Prostate gland (tissue), 2 donors: ENCODE measurements around the gene HNRNPAB. TPM values are rescaled to one million over a fixed set of nuclear protein-coding genes. Genes with fewer than 3 reads are reported as not detected.
A peak's percentile ranks its signal among the peaks of the same experiment; 100 is the strongest.

Source experiments
- DNase-seq: peaks from one replicate; pipeline ENCODE4 v3.0.0-alpha.2; 2019; ENCODE audit warnings: low spot score
- H3K27ac ChIP-seq, 2 donors: fragments of 200-600 bp; sonication (generic); 2 replicates each; pipeline ENCODE4 v1.5.1; 2017 to 2019
- H3K27me3 ChIP-seq: fragments of 200-600 bp; sonication (generic); replicated peaks from 2 replicates; pipeline ENCODE4 v1.5.1; 2019; ENCODE audit not compliant: insufficient read depth
- H3K36me3 ChIP-seq, 2 donors: fragments of 200-600 bp; sonication (generic); 1 replicate in 1 of 2; 2 replicates in 1 of 2; pipeline versions ENCODE4 v1.5.1 to v1.8.1; 2017 to 2019
- H3K4me1 ChIP-seq: fragments of 200-600 bp; sonication (generic); replicated peaks from 2 replicates; pipeline ENCODE4 v1.5.1; 2019
- H3K4me3 ChIP-seq, 2 donors: fragments of 200-600 bp; sonication (generic); 2 replicates each; pipeline ENCODE4 v1.5.1; 2017 to 2019
- H3K9me3 ChIP-seq: fragments of 200-600 bp; sonication (generic); 2 replicates; pipeline ENCODE4 v1.5.1; 2017
- CTCF ChIP-seq, 4 experiments: fragments of 200-600 bp in 2 of 4; fragments of 450-650 bp in 2 of 4; sonication (generic) in 2 of 4; IDR thresholded peaks; 1 replicate in 3 of 4; 2 replicates in 1 of 4; pipeline ENCODE4 v1.5.1; 2016 to 2019; ENCODE audit warnings: antibody characterized with exemption in 4 of 4, mild to moderate bottlenecking in 2 of 4, moderate library complexity in 2 of 4
- POLR2A ChIP-seq: fragments of 450-650 bp; IDR thresholded peaks from one replicate; pipeline ENCODE4 v1.6.1; 2016; ENCODE audit warnings: antibody characterized with exemption, mild to moderate bottlenecking
- POLR2AphosphoS5 ChIP-seq: sonication (generic); formaldehyde crosslinking; IDR thresholded peaks from one replicate; pipeline ENCODE4 v1.6.1; 2017; ENCODE audit warnings: antibody characterized with exemption
- WGBS: methylation state at CpG from one replicate; pipeline ENCODE4 v1.1.5; 2018; 5-methylcytosine and 5-hydroxymethylcytosine counted together
- intact Hi-C: fragments of 100-400 bp; cut with DNase I; formaldehyde crosslinking; loops from one replicate; pipeline ENCODE4 v1.14.2; 2022
- total RNA-seq, 2 donors: library from RNA; depleted of rRNA; stranded (reverse); fragments of >200 nt; gene quantifications; one replicate each; pipeline ENCODE4 v1.1.0, GENCODE V29; 2016

The HNRNPAB gene
- total RNA-seq, 2 donors from 2014 or later = 73.1 to 104 TPM

GRCh38 chr5:178203670-178204181, 607 bp upstream of the HNRNPAB start:
- no peaks in the 10 kb centered on the region for H3K36me3 ChIP-seq
- DNase-seq = no peak
- no peaks in the 10 kb centered on the region for H3K27me3 ChIP-seq
- peaks cover 13% of the 10 kb centered on the region for H3K4me1 ChIP-seq
- peak overlapping the region in 1 of 2 donors; percentile 88 for H3K27ac ChIP-seq
- 24% methylated on average over 30 of the region's 30 CpGs for WGBS
- no peak for TF ChIP-seq POLR2A
- TF ChIP-seq POLR2AphosphoS5 = no peak
- TF ChIP-seq CTCF (IDR thresholded peaks at IDR 0.05) = no peak
- H3K9me3 ChIP-seq = no peaks in the 10 kb centered on the region
- intact Hi-C loops = no loop called here
- H3K4me3 ChIP-seq = peak overlapping the region; percentile 90 to 95

- Histone ChIP-seq H3K4me1 (peaks cover 13% of the 10 kb centered on the region), H3K27ac (peak overlapping the region; percentile 75 to 88), H3K4me3 (peak overlapping the region; percentile 90 to 95), H3K36me3 (peaks cover 8 to 13% of the 10 kb centered on the region in 2 donors), H3K9me3 (no peaks in the 10 kb centered on the region), H3K27me3 (no peaks in the 10 kb centered on the region)
- TF ChIP-seq CTCF (IDR thresholded peaks at IDR 0.05) = peak in 1 of 4 experiments; percentile 6
- TF ChIP-seq POLR2AphosphoS5 = peak; percentile 60
- TF ChIP-seq POLR2A = no peak
- intact Hi-C loops = no loop called here
- under 1% methylated on average over 82 of the region's 90 CpGs for WGBS
- DNase-seq = peak; percentile 75
Measured at GRCh38 chr5:178204935-178205748, 809 bp downstream of the HNRNPAB start.

GRCh38 chr5:178205749-178206047, 1.4 kb downstream of the HNRNPAB start:
- no peak for DNase-seq
- H3K9me3 ChIP-seq = no peaks in the 10 kb centered on the region
- H3K27me3 ChIP-seq = no peaks in the 10 kb centered on the region
- H3K27ac ChIP-seq = peak overlapping the region; percentile 75 to 88
- no peak for TF ChIP-seq CTCF (IDR thresholded peaks at IDR 0.05)
- TF ChIP-seq POLR2AphosphoS5 = no peak
- TF ChIP-seq POLR2A = no peak
- 3% methylated on average over 5 of the region's 5 CpGs for WGBS
- peak overlapping the region; percentile 90 to 95 for H3K4me3 ChIP-seq
- peaks cover 13% of the 10 kb centered on the region for H3K4me1 ChIP-seq
- intact Hi-C loops = no loop called here
- peaks cover 14 to 19% of the 10 kb centered on the region in 2 donors for H3K36me3 ChIP-seq

GRCh38 chr5:178206166-178207101, 2.1 kb downstream of the HNRNPAB start:
- DNase-seq = no peak
- H3K27ac ChIP-seq = peak overlapping the region; percentile 48 to 88
- intact Hi-C loops = no loop called here
- peaks cover 13% of the 10 kb centered on the region for H3K4me1 ChIP-seq
- TF ChIP-seq POLR2AphosphoS5 = no peak
- no peak for TF ChIP-seq POLR2A
- no peak for TF ChIP-seq CTCF (IDR thresholded peaks at IDR 0.05)
- H3K4me3 ChIP-seq = peak overlapping the region; percentile 90 to 95
- no peaks in the 10 kb centered on the region for H3K27me3 ChIP-seq
- H3K9me3 ChIP-seq = no peaks in the 10 kb centered on the region
- WGBS = 41% methylated on average over 12 of the region's 12 CpGs
- H3K36me3 ChIP-seq = peaks cover 20 to 25% of the 10 kb centered on the region in 2 donors
